H1 (cell line): ENCODE results near the gene BRIP1. TPM values are rescaled to one million over a fixed set of nuclear protein-coding genes. Genes with fewer than 3 reads are reported as not detected.

ENCODE experiments used
- CTCF ChIA-PET: fragments of 300-600 bp; sonication (Branson Sonifier 250); formaldehyde crosslinking; loops from one replicate; lab custom pipeline; 2021; ENCODE audit not compliant: partially characterized antibody; lab: Charles Lee
- POLR2A ChIA-PET: fragments of 300-600 bp; sonication (Branson Sonifier 250); formaldehyde crosslinking; loops from one replicate; lab custom pipeline; 2021; ENCODE audit warnings: inconsistent platforms; ENCODE audit not compliant: partially characterized antibody; lab: Charles Lee
- DNase-seq, 2 experiments: peaks; one replicate each; pipeline versions ENCODE4 v3.0.0 to v3.0.0-alpha.2; 2010 to 2022; ENCODE audit warnings: low spot score in 2 of 2, low read depth in 1 of 2, mixed read lengths in 1 of 2
- FAIRE-seq: peaks from 2 replicates; lab custom pipeline; 2011; peaks lifted over from hg19 to GRCh38; lab: Jason Lieb, UNC
- H2AFZ ChIP-seq: 2 replicates; pipeline ENCODE4 v1.8.1; 2012; ENCODE audit warnings: low read length, inconsistent platforms
- H2AK5ac ChIP-seq: 2 replicates; pipeline ENCODE4 v1.6.1; 2013; ENCODE audit warnings: low read depth, low read length
- H2BK120ac ChIP-seq: replicated peaks from 2 replicates; pipeline ENCODE3; 2013; ENCODE audit warnings: low read depth, low read length, inconsistent platforms
- H2BK12ac ChIP-seq: 2 replicates; pipeline ENCODE4 v1.6.1; 2013; ENCODE audit warnings: low read depth, low read length
- H2BK15ac ChIP-seq: 2 replicates; pipeline ENCODE4 v1.6.1; 2013; ENCODE audit warnings: low read length
- H2BK20ac ChIP-seq: 2 replicates; pipeline ENCODE4 v1.6.1; 2013; ENCODE audit warnings: low read length
- H2BK5ac ChIP-seq: 2 replicates; pipeline ENCODE4 v1.6.1; 2013; ENCODE audit warnings: low read depth, low read length
- H3K14ac ChIP-seq: 2 replicates; pipeline ENCODE4 v1.6.1; 2013; ENCODE audit warnings: inconsistent platforms; ENCODE audit not compliant: insufficient read length
- H3K18ac ChIP-seq: 2 replicates; pipeline ENCODE4 v1.6.1; 2013; ENCODE audit warnings: low read length; ENCODE audit errors: extremely low read depth
- H3K23ac ChIP-seq: 2 replicates; pipeline ENCODE4 v1.6.1; 2013; ENCODE audit warnings: inconsistent platforms; ENCODE audit not compliant: insufficient read length
- H3K23me2 ChIP-seq: 2 replicates; pipeline ENCODE4 v1.6.1; 2013; ENCODE audit warnings: low read depth, low read length
- H3K27ac ChIP-seq: 2 replicates; pipeline ENCODE4 v1.6.1; 2011; ENCODE audit warnings: low read depth, low read length, inconsistent platforms
- H3K27me3 ChIP-seq, 4 experiments: replicated peaks in 1 of 4; 1 replicate in 1 of 4; 2 replicates in 3 of 4; pipeline versions ENCODE4 v1.6.1 to v1.8.1; 2011 to 2013; ENCODE audit warnings: low read length in 3 of 4, mild to moderate bottlenecking in 3 of 4, inconsistent platforms in 2 of 4, mixed read lengths in 2 of 4, moderate library complexity in 1 of 4; ENCODE audit not compliant: control insufficient read depth in 3 of 4, insufficient read depth in 3 of 4; ENCODE audit errors: extremely low read depth in 1 of 4
- H3K36me3 ChIP-seq, 4 experiments: 2 replicates each; pipeline versions ENCODE4 v1.6.1 to v1.8.1; 2011 to 2013; ENCODE audit warnings: mild to moderate bottlenecking in 4 of 4, low read length in 3 of 4, moderate library complexity in 2 of 4, control low read depth in 1 of 4, inconsistent platforms in 1 of 4; ENCODE audit not compliant: insufficient read depth in 4 of 4, control insufficient read depth in 2 of 4
- H3K4ac ChIP-seq: replicated peaks from 2 replicates; pipeline ENCODE3; 2013; ENCODE audit warnings: low read length, low read depth, mixed read lengths, inconsistent platforms; ENCODE audit not compliant: insufficient read length
- H3K4me1 ChIP-seq, 4 experiments: replicated peaks in 1 of 4; 1 replicate in 1 of 4; 2 replicates in 3 of 4; pipeline versions ENCODE4 v1.6.1 to v1.8.1; 2011 to 2013; ENCODE audit warnings: low read length in 3 of 4, inconsistent platforms in 2 of 4, mixed read lengths in 1 of 4; ENCODE audit not compliant: insufficient read depth in 4 of 4, control insufficient read depth in 3 of 4
- H3K4me2 ChIP-seq, 2 experiments: 2 replicates each; pipeline versions ENCODE4 v1.6.1 to v1.8.1; 2011 to 2013; ENCODE audit warnings: low read depth in 2 of 2, low read length in 2 of 2, control low read depth in 1 of 2, inconsistent platforms in 1 of 2, mild to moderate bottlenecking in 1 of 2; ENCODE audit not compliant: insufficient read depth in 1 of 2
- H3K4me3 ChIP-seq, 4 experiments: fragments of 200-600, 300-600 bp in 1 of 4; sonication (generic), shearing (Covaris generic), sonication (Bioruptor Twin) in 1 of 4; 2 replicates each; pipeline versions ENCODE4 v1.5.1 to v1.8.1; 2011 to 2016; ENCODE audit warnings: low read length in 4 of 4, low read depth in 3 of 4, control low read depth in 2 of 4, inconsistent platforms in 2 of 4, mild to moderate bottlenecking in 2 of 4, mixed read lengths in 1 of 4, moderate library complexity in 1 of 4; ENCODE audit not compliant: insufficient read depth in 2 of 4; ENCODE audit errors: extremely low read depth in 1 of 4
- H3K56ac ChIP-seq: replicated peaks from 2 replicates; pipeline ENCODE3; 2013; ENCODE audit warnings: low read depth, mild to moderate bottlenecking, mixed read lengths, low read length, inconsistent platforms; ENCODE audit not compliant: insufficient read length
- H3K79me1 ChIP-seq: 2 replicates; pipeline ENCODE4 v1.6.1; 2013; ENCODE audit warnings: low read depth, low read length, control low read depth
- H3K79me2 ChIP-seq, 2 experiments: 2 replicates each; pipeline versions ENCODE4 v1.6.1 to v1.8.1; 2012 to 2013; ENCODE audit warnings: low read length in 2 of 2, mild to moderate bottlenecking in 2 of 2, inconsistent platforms in 1 of 2; ENCODE audit not compliant: insufficient read depth in 2 of 2, control insufficient read depth in 1 of 2
- H3K9ac ChIP-seq, 4 experiments: replicated peaks in 1 of 4; 1 replicate in 1 of 4; 2 replicates in 3 of 4; pipeline versions ENCODE4 v1.6.1 to v1.8.1; 2011 to 2013; ENCODE audit warnings: low read depth in 3 of 4, low read length in 3 of 4, control low read depth in 2 of 4, mild to moderate bottlenecking in 2 of 4, moderate library complexity in 2 of 4, inconsistent platforms in 1 of 4; ENCODE audit errors: extremely low read depth in 1 of 4
- H3K9me3 ChIP-seq, 2 experiments: 2 replicates each; pipeline versions ENCODE4 v1.6.1 to v1.8.1; 2012 to 2013; ENCODE audit warnings: mild to moderate bottlenecking in 2 of 2, moderate library complexity in 2 of 2, control low read depth in 1 of 2, inconsistent platforms in 1 of 2, low read depth in 1 of 2, low read length in 1 of 2, mixed read lengths in 1 of 2; ENCODE audit not compliant: insufficient read depth in 2 of 2
- H4K20me1 ChIP-seq, 2 experiments: replicated peaks in 1 of 2; 2 replicates each; pipeline versions ENCODE3 to v1.8.1; 2011 to 2013; ENCODE audit warnings: inconsistent platforms in 2 of 2, low read length in 2 of 2, mild to moderate bottlenecking in 1 of 2; ENCODE audit not compliant: insufficient read depth in 2 of 2, control insufficient read depth in 1 of 2
- H4K5ac ChIP-seq: 2 replicates; pipeline ENCODE4 v1.6.1; 2013; ENCODE audit warnings: low read length, low read depth, mixed read lengths, inconsistent platforms; ENCODE audit not compliant: insufficient read length
- H4K8ac ChIP-seq: 2 replicates; pipeline ENCODE4 v1.8.0; 2013; ENCODE audit warnings: mild to moderate bottlenecking, moderate library complexity, low read length, inconsistent platforms; ENCODE audit not compliant: insufficient read depth; ENCODE audit errors: extremely low read depth
- H4K91ac ChIP-seq: replicated peaks from 2 replicates; pipeline ENCODE3; 2013; ENCODE audit warnings: low read length, mixed read lengths, inconsistent platforms; ENCODE audit not compliant: insufficient read length
- CTCF ChIP-seq, 3 experiments: IDR thresholded peaks; 1 replicate in 2 of 3; 2 replicates in 1 of 3; pipeline versions ENCODE4 v1.5.1 to v1.6.1; 2011; ENCODE audit warnings: low read length in 3 of 3, mild to moderate bottlenecking in 3 of 3, inconsistent platforms in 2 of 3, low read depth in 1 of 3, moderate library complexity in 1 of 3; ENCODE audit not compliant: insufficient read depth in 1 of 3; ENCODE audit errors: control extremely low read depth in 1 of 3
- RAD21 ChIP-seq, 2 experiments: IDR thresholded peaks in 1 of 2; conservative IDR thresholded peaks in 1 of 2; 2 replicates each; pipeline ENCODE4 v1.6.1; 2011; ENCODE audit warnings: low read depth in 2 of 2, low read length in 2 of 2, improper control_type of control experiment in 1 of 2, inconsistent platforms in 1 of 2, mild to moderate bottlenecking in 1 of 2, moderate library complexity in 1 of 2
- SIX5 ChIP-seq: IDR thresholded peaks from 2 replicates; pipeline ENCODE4 v1.6.1; 2011; ENCODE audit warnings: mild to moderate bottlenecking, low read depth, low read length
- WGBS, 2 experiments: shearing (Covaris generic) in 1 of 2; methylation state at CpG; one replicate each; pipeline versions ENCODE4 v1.1.6 to v1.1.7; 2013 to 2015; ENCODE audit warnings: low lambda C conversion rate in 2 of 2, mixed read lengths in 2 of 2, inconsistent platforms in 1 of 2, low coverage in 1 of 2, missing lambda C conversion rate in 1 of 2; ENCODE audit not compliant: insufficient replicate concordance in 2 of 2, insufficient coverage in 1 of 2, insufficient read length in 1 of 2; ENCODE audit errors: extremely low coverage in 1 of 2, missing lambda C conversion rate in 1 of 2; 5-methylcytosine and 5-hydroxymethylcytosine counted together
- polyA plus RNA-seq, 7 experiments: library from polyadenylated mRNA; depleted of rRNA in 3 of 7; stranded (reverse) in 5 of 7; unstranded in 2 of 7; fragments of >200 nt in 5 of 7; fragments of 200-250 nt in 2 of 7; gene quantifications; 1 replicate in 5 of 7; 2 replicates in 1 of 7; 4 replicates in 1 of 7; pipeline versions ENCODE4 v1.2.1 to v1.2.3, GENCODE V29; 2011 to 2013; ENCODE audit warnings: missing spikeins in 2 of 7, mixed read lengths in 2 of 7
- total RNA-seq: library from RNA; stranded (reverse); fragmentation: NEBNext Ultra II Directional; extraction: Animal tissue kit (Norgen Biotek cat#: 25700); gene quantifications from 2 replicates; pipeline ENCODE4 v1.2.1, GENCODE V29; 2021

Gene BRIP1
- total and polyA plus RNA-seq, 2 of the 8 experiments (the other 6 are each of a cell fraction or from before 2014, with no cell fraction given), result 5.8 to 19.2 TPM

GRCh38 chr17:61635913-61636432 is 227.4 kb downstream of the BRIP1 start:
- H3K4me3 ChIP-seq, result no peak overlapping the region
- TF ChIP-seq CTCF (IDR thresholded peaks at IDR 0.05; ENCODE audit: control extremely low read depth in 1 of 3, insufficient read depth in 1 of 3, low read depth in 1 of 3, low read length in 3 of 3) (peak in 2 of 3 experiments; percentile 66 to 83; a peak in 3 of 4 replicates), RAD21 (IDR thresholded peaks at IDR 0.05 in 1 of 2, conservative IDR thresholded peaks at IDR 0.05 in 1 of 2; ENCODE audit: low read depth in 2 of 2, low read length in 2 of 2) (peak; percentile 95 to 97), SIX5 (no peak)
- TF ChIP-seq, all 59 proteins: peak for 2
- no peak overlapping the region for H3K14ac ChIP-seq
- no peak overlapping the region for H4K8ac ChIP-seq
- H3K4ac ChIP-seq, result no peak overlapping the region
- H3K56ac ChIP-seq, result no peak overlapping the region
- no peak overlapping the region for H2BK15ac ChIP-seq
- H2BK5ac ChIP-seq, result no peak overlapping the region
- H3K36me3 ChIP-seq, result no peaks in the 10 kb centered on the region
- H3K27me3 ChIP-seq, result no peaks in the 10 kb centered on the region
- no peak overlapping the region for H4K5ac ChIP-seq
- no peaks in the 10 kb centered on the region for H3K79me2 ChIP-seq
- no peak overlapping the region for H3K4me2 ChIP-seq
- no peaks in the 10 kb centered on the region for H4K20me1 ChIP-seq
- ChIA-PET POLR2A (interaction anchor here (0.6 kb wide), 2 partner anchors 201 to 468 kb away, joined by 3 read pairs; no protein-coding TSS in a partner anchor), CTCF (interaction anchor here (0.6 to 1.7 kb wide), 31 partner anchors 9 to 1050 kb away, joined by 3 to 18 read pairs (median 4); no protein-coding TSS in a partner anchor)
- 14% methylated on average over 3 of the region's 3 CpGs; no CpG with 5 or more reads in 1 of the 2 experiments for WGBS, 2 experiments
- no peak overlapping the region for H3K27ac ChIP-seq
- H3K23me2 ChIP-seq, result no peaks in the 10 kb centered on the region
- H2BK20ac ChIP-seq, result no peak overlapping the region
- no peak overlapping the region for H2BK120ac ChIP-seq
- no peak overlapping the region for H2BK12ac ChIP-seq
- H3K4me1 ChIP-seq, result no peaks in the 10 kb centered on the region
- no peaks in the 10 kb centered on the region for H3K9me3 ChIP-seq
- FAIRE-seq, result peak; percentile 91
- no peak overlapping the region for H4K91ac ChIP-seq
- no peak overlapping the region for H3K18ac ChIP-seq
- H3K23ac ChIP-seq, result no peak overlapping the region
- H2AFZ ChIP-seq, result peak overlapping the region; percentile 87; the same call in 1 of the 2 replicates
- no peak overlapping the region for H2AK5ac ChIP-seq
- no peaks in the 10 kb centered on the region for H3K79me1 ChIP-seq
- H3K9ac ChIP-seq, result no peak overlapping the region
- DNase-seq, result peak in 1 of 2 experiments; percentile 66
